Heart right ventricle (tissue), 16 donors: ENCODE measurements around the gene ACSBG1. TPM values are rescaled to one million over a fixed set of nuclear protein-coding genes. Genes with fewer than 3 reads are reported as not detected.

ENCODE experiments used
- ATAC-seq, 8 donors: fragments of 200-7000 bp; cut with Tn5 transposase; one replicate each; pipeline ENCODE4 v1.9.1; 2020; ENCODE audit warnings: mild to moderate bottlenecking in 8 of 8, moderate library complexity in 8 of 8, moderate number of reproducible peaks in 1 of 8
- DNase-seq, 2 donors: peaks; one replicate each; pipeline ENCODE4 v3.0.0-alpha.2; 2020
- H3K27ac ChIP-seq, 10 donors: fragments of 200-600 bp; sonication (generic) in 2 of 10; one replicate each; pipeline versions ENCODE4 v1.5.0 to v1.8.0; 2020 to 2022; ENCODE audit warnings: mild to moderate bottlenecking in 3 of 10
- H3K27me3 ChIP-seq, 7 donors: fragments of 200-600 bp; one replicate each; pipeline ENCODE4 v1.8.0; 2021 to 2022; ENCODE audit warnings: mild to moderate bottlenecking in 2 of 7
- H3K36me3 ChIP-seq, 9 donors: fragments of 200-600 bp; sonication (generic) in 1 of 9; one replicate each; pipeline versions ENCODE4 v1.5.0 to v1.8.0; 2020 to 2022; ENCODE audit warnings: mild to moderate bottlenecking in 2 of 9
- H3K4me1 ChIP-seq, 9 donors: fragments of 200-600 bp; sonication (generic) in 1 of 9; one replicate each; pipeline versions ENCODE4 v1.5.0 to v1.8.0; 2020 to 2022; ENCODE audit warnings: mild to moderate bottlenecking in 4 of 9
- H3K4me3 ChIP-seq, 10 donors: fragments of 200-600 bp; sonication (generic) in 2 of 10; one replicate each; pipeline versions ENCODE4 v1.5.0 to v1.8.0; 2020 to 2022; ENCODE audit warnings: mild to moderate bottlenecking in 7 of 10, moderate library complexity in 2 of 10
- H3K9me3 ChIP-seq, 11 donors: fragments of 200-600 bp in 10 of 11; sonication (generic) in 2 of 11; one replicate each; pipeline versions ENCODE4 v1.5.0 to v1.8.0; 2013 to 2022; ENCODE audit warnings: mild to moderate bottlenecking in 2 of 11, control low read depth in 1 of 11, moderate library complexity in 1 of 11
- WGBS, 2 donors: extraction: QIAGEN DNeasy Blood & Tissue Kit; methylation state at CpG; one replicate each; pipeline ENCODE4 v1.1.7; 2013; ENCODE audit warnings: inconsistent platforms in 1 of 2; 5-methylcytosine and 5-hydroxymethylcytosine counted together
- intact Hi-C, 10 donors: fragments of 100-400 bp; cut with DNase I; formaldehyde crosslinking; loops; one replicate each; pipeline versions ENCODE4 v1.11.1 to v1.14.2; 2022
- polyA plus RNA-seq, 2 donors: library from polyadenylated mRNA; stranded (reverse); fragments of 200-250 nt; gene quantifications; one replicate each; pipeline ENCODE4 v1.2.3, GENCODE V29; 2013
- total RNA-seq, 10 donors: library from RNA; stranded (reverse); fragmentation: NEBNext Ultra II Directional in 3 of 10; extraction: Animal tissue kit (Norgen Biotek cat#: 25700) in 3 of 10; gene quantifications; one replicate each; pipeline versions ENCODE4 v1.2.1 to v1.2.4, GENCODE V29; 2021 to 2023
- TF ChIP-seq, protein P1 (sequence below), 9 donors: fragments of 200-600 bp; sonication (generic) in 2 of 9; IDR thresholded peaks; one replicate each; pipeline versions ENCODE4 v1.5.0 to v1.8.0; 2021 to 2022; ENCODE audit warnings: antibody characterized with exemption in 9 of 9, mild to moderate bottlenecking in 5 of 9, moderate library complexity in 1 of 9
- donor health status: Arrhythmogenic right ventricular cardiomyopathy.
- donor health status: ischemic (EF 13 %, LVEDD 7.1; RV severe dilation, severe dysfunction).
- donor health status: healthy with polysubstance abuse.
- donor health status: DM: no; HTN: yes; CAD: no.
- donor health status: DM: no; HTN: no; CAD: no.
- donor health status: ischemic (EF 25% LVEDD 6.9; RV normal size, moderate dysfunction).
- donor health status: ischemic (EF 25% LVEDD 5.7; RV mildly dilated, moderate dysfunction).
- donor health status: healthy.
- donor health status: DM: yes; HTN: yes; CAD: no.
- donor health status: Ischemic cardiomyopathy.
- donor health status: ischemic (EF 35%, LVEDD 5.7; RV mildly dilated, moderate dysfunction).
- donor health status: nonischemic (EF 11% LVEDD 7.7; RV severe dilation, severe dysfunction).
- donor health status: DM: yes; HTN: yes; CAD: no.
- donor health status: PGD.
- donor health status: ischemic (EF 29% LVEDD 5.4; RV normal size, mild dysfunction).
- donor health status: nonischemic (EF 23%, LVEDD 6.1; RV moderate dilation, normal function).

ACSBG1 gene
- total and polyA plus RNA-seq, 12 donors = 0.22 to 0.65 (median 0.44) TPM; not detected in 8

DNA sequence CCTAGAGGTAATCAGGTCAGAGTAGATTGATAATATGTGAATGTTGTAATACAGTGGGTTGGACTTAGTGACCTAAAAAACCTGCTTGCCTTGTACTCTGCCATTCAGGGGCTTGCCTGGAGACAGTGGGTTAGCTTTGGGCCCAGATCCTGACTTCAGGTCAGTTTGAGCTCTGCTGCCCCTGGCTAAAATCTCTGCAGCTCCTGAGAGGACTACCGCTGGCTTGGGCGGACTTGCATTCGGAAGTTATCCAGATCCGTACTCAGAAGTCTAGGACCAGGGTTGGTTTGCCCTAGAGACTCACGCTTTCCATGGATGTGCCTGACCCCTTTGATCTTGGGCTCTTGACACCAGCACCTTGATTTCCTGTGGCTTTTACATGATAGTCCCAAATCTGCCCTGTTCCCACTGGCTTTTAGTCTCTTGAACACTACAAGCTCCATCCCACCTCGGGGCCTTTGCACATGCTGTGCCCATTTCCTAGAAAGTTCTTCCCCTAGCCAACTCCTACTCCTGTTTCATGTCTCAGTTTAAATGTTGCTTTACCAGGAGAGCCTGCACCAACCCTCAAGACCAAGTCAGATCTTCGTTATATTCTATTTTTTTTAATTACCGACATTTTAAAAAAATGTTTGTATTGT is 5.9 kb downstream of the ACSBG1 start:
- TF ChIP-seq, protein P1, sequence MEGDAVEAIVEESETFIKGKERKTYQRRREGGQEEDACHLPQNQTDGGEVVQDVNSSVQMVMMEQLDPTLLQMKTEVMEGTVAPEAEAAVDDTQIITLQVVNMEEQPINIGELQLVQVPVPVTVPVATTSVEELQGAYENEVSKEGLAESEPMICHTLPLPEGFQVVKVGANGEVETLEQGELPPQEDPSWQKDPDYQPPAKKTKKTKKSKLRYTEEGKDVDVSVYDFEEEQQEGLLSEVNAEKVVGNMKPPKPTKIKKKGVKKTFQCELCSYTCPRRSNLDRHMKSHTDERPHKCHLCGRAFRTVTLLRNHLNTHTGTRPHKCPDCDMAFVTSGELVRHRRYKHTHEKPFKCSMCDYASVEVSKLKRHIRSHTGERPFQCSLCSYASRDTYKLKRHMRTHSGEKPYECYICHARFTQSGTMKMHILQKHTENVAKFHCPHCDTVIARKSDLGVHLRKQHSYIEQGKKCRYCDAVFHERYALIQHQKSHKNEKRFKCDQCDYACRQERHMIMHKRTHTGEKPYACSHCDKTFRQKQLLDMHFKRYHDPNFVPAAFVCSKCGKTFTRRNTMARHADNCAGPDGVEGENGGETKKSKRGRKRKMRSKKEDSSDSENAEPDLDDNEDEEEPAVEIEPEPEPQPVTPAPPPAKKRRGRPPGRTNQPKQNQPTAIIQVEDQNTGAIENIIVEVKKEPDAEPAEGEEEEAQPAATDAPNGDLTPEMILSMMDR (IDR thresholded peaks at IDR 0.05) = no peak
- intact Hi-C loops = loop anchor here in 1 of 10 donors (1.0 kb wide), 1 partner anchor 25 kb away; no protein-coding TSS in a partner anchor
- Histone ChIP-seq H3K27ac (no peak overlapping the region), H3K27me3 (no peaks in the 10 kb centered on the region), H3K4me1 (peaks cover 0 to 7% (median 5%) of the 10 kb centered on the region in 9 donors), H3K36me3 (no peaks in the 10 kb centered on the region), H3K9me3 (peaks cover 0 to 14% (median 5%) of the 10 kb centered on the region in 11 donors), H3K4me3 (no peak overlapping the region)
- whole genome bisulfite sequencing, 2 donors = 90 to 94% methylated on average over 8 of the region's 8 CpGs
- no peak for ATAC-seq
- DNase-seq = no peak

DNA sequence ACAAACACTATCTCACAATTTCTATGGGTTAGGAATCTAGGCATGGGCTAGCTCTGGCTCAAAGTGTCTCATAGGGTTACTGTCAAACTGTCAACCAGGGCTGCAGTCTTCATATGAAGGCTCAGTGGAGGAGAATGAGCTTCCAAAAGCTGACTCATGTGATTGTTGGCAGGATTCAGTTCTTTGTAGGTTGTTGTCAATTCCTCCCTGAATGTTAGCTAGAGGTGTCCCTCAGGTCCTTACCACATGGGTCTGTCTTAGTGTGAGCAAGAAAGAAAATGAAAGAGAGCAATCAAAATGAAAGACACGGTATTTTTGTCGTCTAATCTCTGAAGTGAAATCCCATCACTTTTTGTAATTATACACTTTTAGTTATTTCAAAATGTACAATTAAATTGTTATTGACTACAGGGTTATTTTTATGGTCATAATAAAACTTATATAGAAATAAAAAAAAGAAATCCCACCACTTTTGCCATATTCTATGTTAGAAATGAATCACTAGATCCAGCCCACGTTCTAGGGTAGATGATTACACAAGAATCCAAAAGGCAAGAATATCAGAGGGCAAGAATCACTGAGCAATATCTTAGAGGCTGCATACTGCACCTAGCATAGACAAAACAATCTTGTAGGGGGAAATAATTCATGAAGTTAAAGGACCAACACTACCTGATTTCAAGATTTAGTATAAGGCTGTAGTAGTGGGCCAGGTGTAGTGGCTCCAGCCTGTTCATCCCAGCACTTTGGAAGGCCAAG is 8.4 kb downstream of the ACSBG1 start:
- DNase-seq (no peak), ATAC-seq (no peak)
- H3K27ac ChIP-seq = no peak overlapping the region
- WGBS, 2 donors = 95 to 96% methylated on average over 3 of the region's 3 CpGs
- H3K9me3 ChIP-seq = peaks cover 0 to 14% (median 5%) of the 10 kb centered on the region in 11 donors
- intact Hi-C loops = no loop called here
- H3K4me1 ChIP-seq = peaks cover 0 to 16% (median 9%) of the 10 kb centered on the region in 9 donors
- TF ChIP-seq, protein P1 (IDR thresholded peaks at IDR 0.05) = no peak
- H3K4me3 ChIP-seq = no peak overlapping the region
- no peaks in the 10 kb centered on the region for H3K36me3 ChIP-seq
- no peaks in the 10 kb centered on the region for H3K27me3 ChIP-seq

DNA sequence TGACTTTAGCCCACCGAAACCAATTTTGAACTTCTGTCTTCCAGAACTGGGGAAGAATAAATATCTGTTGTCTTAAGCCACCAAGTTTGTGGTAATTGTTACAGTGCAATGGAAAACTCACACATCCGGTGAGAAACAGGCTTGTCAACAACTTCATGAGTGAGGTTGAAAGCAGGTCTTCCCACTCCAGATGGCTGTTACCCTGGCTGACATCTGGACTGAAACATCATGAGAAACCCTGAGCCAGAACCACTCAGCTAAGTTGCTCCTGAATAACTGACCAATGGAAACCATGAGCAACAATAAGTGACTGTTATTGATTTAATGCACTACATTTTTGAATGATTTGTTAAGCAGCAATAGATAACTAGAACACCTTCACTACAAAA is 10.3 kb downstream of the ACSBG1 start:
- no peak overlapping the region for H3K4me3 ChIP-seq
- intact Hi-C loops = no loop called here
- H3K9me3 ChIP-seq = peaks cover 0 to 14% (median 5%) of the 10 kb centered on the region in 11 donors
- DNase-seq = no peak
- ATAC-seq = peak in 6 of 8 donors; percentile 48 to 67 (median 57)
- WGBS, 2 donors = 44 to 62% methylated on average over 2 of the region's 2 CpGs
- TF ChIP-seq, protein P1 (IDR thresholded peaks at IDR 0.05) = no peak
- H3K27me3 ChIP-seq = no peaks in the 10 kb centered on the region
- H3K36me3 ChIP-seq = no peaks in the 10 kb centered on the region
- peak overlapping the region; percentile 13 to 78 (median 64) for H3K27ac ChIP-seq
- peaks cover 0 to 16% (median 9%) of the 10 kb centered on the region in 9 donors for H3K4me1 ChIP-seq

DNA sequence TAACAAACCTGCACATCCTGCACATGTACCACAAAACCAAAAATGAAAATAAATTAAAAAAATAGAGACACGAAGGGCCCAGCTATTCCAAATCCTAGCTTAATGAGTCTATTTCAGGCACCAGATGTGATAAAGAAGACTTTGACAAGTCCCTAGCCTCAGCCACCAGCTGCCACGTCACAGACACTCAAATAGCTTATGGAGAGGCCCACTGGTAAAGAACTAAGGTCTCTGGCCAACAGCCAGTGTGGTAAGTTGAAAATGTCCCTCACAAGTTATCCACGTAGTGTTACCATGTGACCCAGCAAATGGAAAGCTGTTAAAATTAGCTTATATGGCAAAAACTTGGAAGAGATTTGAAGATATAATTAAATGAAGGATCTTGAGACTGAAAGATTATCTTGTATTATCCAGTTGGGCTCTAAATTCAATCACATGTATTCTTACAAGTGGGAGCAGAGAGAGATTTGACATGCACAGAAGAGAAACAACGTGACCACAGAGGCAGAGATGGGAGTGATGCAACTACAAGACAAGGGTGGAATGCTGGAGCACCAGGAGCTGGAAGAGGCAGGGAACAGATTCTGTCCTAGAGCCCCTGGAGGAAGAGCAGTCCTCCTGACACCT is 10.9 kb downstream of the ACSBG1 start:
- Histone ChIP-seq H3K36me3 (no peaks in the 10 kb centered on the region), H3K4me3 (no peak overlapping the region), H3K27me3 (no peaks in the 10 kb centered on the region), H3K27ac (peak overlapping the region; percentile 13 to 78 (median 64)), H3K4me1 (peaks cover 0 to 16% (median 9%) of the 10 kb centered on the region in 9 donors), H3K9me3 (peaks cover 0 to 14% (median 5%) of the 10 kb centered on the region in 11 donors)
- ATAC-seq (peak; percentile 20 to 93 (median 89)), DNase-seq (peak; percentile 40 to 53)
- 25 to 30% methylated on average over 4 of the region's 4 CpGs for whole genome bisulfite sequencing, 2 donors
- TF ChIP-seq, protein P1 (IDR thresholded peaks at IDR 0.05) = no peak
- intact Hi-C loops = no loop called here
